ENCODE measurements around the gene FBXW5. TPM values are rescaled to one million over a fixed set of nuclear protein-coding genes. Genes with fewer than 3 reads are reported as not detected.

Gene FBXW5
- total and polyA plus RNA-seq, 9 of the 15 experiments (the other 6 are each of a cell fraction or from before 2014, with no cell fraction given) = 0.21 to 128 (median 37.0) TPM

DNA sequence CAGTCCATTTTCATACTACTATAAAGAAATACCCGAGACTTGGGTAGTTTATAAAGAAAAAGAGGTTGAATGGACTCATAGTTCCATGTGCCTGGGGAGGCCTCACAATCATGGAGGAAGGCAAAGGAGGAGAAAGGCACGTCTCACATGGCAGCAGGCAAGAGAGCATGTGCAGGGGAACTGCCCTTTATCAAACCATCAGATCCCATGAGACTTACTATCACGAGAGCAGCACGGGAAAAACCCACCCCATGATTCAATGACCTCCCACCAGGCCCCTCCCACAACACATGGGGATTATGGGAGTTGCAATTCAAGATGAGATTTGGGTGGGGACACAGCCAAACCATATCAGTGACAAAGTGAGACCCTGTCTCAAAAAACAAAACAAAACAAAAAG lies 38.3 kb downstream of the FBXW5 start:
- 57% methylated on average over 4 of the region's 4 CpGs for WGBS (ENCODE audit: insufficient coverage, low coverage, missing lambda C conversion rate)
- no peaks in the 10 kb centered on the region; the same call in 1 of the 3 replicates for H3K79me2 ChIP-seq (ENCODE audit: control insufficient read depth, insufficient read depth, low read length)
- no peak overlapping the region for H3K4me3 ChIP-seq
- H3K27me3 ChIP-seq (ENCODE audit: control insufficient read depth in 2 of 2, insufficient read depth in 2 of 2, low read length in 2 of 2) = no peaks in the 10 kb centered on the region
- in situ Hi-C loops (cut with MboI) = no loop called here
- ATAC-seq = no peak; the same call in 2 of the 3 replicates
- peaks cover 0 to 17% of the 10 kb centered on the region in 2 experiments; a peak in 1 of 5 replicates for H3K4me1 ChIP-seq (replicated peaks in 1 of 2; ENCODE audit: control insufficient read depth in 2 of 2, insufficient read depth in 2 of 2, low read length in 2 of 2)
- H3K27ac ChIP-seq (ENCODE audit: extremely low read depth, low read depth, low read length) = no peak overlapping the region
- no peaks in the 10 kb centered on the region for H3K9me3 ChIP-seq (replicated peaks; ENCODE audit: control insufficient read depth, insufficient read depth, low read depth, low read length)
- ChIA-PET POLR2A (interaction anchor here (0.6 kb wide), 1 partner anchor 55 kb away, joined by 3 read pairs; no protein-coding TSS in a partner anchor), CTCF (ENCODE audit: low intra/inter-chr PET ratio) (no interaction called here)
- no peak overlapping the region for H2AFZ ChIP-seq (ENCODE audit: low read depth, low read length)
- no peak overlapping the region for H3K4me2 ChIP-seq (ENCODE audit: insufficient read depth, low read length)
- intact Hi-C loops (cut with micrococcal nuclease) = no loop called here
- no peak for TF ChIP-seq FOXJ3 (CRISPR knock-in tag; IDR thresholded peaks at IDR 0.05)
- TF ChIP-seq, protein P1, sequence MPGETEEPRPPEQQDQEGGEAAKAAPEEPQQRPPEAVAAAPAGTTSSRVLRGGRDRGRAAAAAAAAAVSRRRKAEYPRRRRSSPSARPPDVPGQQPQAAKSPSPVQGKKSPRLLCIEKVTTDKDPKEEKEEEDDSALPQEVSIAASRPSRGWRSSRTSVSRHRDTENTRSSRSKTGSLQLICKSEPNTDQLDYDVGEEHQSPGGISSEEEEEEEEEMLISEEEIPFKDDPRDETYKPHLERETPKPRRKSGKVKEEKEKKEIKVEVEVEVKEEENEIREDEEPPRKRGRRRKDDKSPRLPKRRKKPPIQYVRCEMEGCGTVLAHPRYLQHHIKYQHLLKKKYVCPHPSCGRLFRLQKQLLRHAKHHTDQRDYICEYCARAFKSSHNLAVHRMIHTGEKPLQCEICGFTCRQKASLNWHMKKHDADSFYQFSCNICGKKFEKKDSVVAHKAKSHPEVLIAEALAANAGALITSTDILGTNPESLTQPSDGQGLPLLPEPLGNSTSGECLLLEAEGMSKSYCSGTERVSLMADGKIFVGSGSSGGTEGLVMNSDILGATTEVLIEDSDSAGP (CRISPR knock-in tag; IDR thresholded peaks at IDR 0.05) = no peak
- no peak for TF ChIP-seq RBFOX2 (IDR thresholded peaks at IDR 0.05; ENCODE audit: low read depth, low read length)
- TF ChIP-seq NRF1 (conservative IDR thresholded peaks at IDR 0.05 in 1 of 2, IDR thresholded peaks at IDR 0.05 in 1 of 2) = peak; percentile 43 to 58; a peak in 3 of 4 replicates
- TF ChIP-seq CHD2 (IDR thresholded peaks at IDR 0.05; ENCODE audit: low read depth, low read length) = peak; percentile 34; the same call in 1 of the 2 replicates
- TF ChIP-seq, protein P2, sequence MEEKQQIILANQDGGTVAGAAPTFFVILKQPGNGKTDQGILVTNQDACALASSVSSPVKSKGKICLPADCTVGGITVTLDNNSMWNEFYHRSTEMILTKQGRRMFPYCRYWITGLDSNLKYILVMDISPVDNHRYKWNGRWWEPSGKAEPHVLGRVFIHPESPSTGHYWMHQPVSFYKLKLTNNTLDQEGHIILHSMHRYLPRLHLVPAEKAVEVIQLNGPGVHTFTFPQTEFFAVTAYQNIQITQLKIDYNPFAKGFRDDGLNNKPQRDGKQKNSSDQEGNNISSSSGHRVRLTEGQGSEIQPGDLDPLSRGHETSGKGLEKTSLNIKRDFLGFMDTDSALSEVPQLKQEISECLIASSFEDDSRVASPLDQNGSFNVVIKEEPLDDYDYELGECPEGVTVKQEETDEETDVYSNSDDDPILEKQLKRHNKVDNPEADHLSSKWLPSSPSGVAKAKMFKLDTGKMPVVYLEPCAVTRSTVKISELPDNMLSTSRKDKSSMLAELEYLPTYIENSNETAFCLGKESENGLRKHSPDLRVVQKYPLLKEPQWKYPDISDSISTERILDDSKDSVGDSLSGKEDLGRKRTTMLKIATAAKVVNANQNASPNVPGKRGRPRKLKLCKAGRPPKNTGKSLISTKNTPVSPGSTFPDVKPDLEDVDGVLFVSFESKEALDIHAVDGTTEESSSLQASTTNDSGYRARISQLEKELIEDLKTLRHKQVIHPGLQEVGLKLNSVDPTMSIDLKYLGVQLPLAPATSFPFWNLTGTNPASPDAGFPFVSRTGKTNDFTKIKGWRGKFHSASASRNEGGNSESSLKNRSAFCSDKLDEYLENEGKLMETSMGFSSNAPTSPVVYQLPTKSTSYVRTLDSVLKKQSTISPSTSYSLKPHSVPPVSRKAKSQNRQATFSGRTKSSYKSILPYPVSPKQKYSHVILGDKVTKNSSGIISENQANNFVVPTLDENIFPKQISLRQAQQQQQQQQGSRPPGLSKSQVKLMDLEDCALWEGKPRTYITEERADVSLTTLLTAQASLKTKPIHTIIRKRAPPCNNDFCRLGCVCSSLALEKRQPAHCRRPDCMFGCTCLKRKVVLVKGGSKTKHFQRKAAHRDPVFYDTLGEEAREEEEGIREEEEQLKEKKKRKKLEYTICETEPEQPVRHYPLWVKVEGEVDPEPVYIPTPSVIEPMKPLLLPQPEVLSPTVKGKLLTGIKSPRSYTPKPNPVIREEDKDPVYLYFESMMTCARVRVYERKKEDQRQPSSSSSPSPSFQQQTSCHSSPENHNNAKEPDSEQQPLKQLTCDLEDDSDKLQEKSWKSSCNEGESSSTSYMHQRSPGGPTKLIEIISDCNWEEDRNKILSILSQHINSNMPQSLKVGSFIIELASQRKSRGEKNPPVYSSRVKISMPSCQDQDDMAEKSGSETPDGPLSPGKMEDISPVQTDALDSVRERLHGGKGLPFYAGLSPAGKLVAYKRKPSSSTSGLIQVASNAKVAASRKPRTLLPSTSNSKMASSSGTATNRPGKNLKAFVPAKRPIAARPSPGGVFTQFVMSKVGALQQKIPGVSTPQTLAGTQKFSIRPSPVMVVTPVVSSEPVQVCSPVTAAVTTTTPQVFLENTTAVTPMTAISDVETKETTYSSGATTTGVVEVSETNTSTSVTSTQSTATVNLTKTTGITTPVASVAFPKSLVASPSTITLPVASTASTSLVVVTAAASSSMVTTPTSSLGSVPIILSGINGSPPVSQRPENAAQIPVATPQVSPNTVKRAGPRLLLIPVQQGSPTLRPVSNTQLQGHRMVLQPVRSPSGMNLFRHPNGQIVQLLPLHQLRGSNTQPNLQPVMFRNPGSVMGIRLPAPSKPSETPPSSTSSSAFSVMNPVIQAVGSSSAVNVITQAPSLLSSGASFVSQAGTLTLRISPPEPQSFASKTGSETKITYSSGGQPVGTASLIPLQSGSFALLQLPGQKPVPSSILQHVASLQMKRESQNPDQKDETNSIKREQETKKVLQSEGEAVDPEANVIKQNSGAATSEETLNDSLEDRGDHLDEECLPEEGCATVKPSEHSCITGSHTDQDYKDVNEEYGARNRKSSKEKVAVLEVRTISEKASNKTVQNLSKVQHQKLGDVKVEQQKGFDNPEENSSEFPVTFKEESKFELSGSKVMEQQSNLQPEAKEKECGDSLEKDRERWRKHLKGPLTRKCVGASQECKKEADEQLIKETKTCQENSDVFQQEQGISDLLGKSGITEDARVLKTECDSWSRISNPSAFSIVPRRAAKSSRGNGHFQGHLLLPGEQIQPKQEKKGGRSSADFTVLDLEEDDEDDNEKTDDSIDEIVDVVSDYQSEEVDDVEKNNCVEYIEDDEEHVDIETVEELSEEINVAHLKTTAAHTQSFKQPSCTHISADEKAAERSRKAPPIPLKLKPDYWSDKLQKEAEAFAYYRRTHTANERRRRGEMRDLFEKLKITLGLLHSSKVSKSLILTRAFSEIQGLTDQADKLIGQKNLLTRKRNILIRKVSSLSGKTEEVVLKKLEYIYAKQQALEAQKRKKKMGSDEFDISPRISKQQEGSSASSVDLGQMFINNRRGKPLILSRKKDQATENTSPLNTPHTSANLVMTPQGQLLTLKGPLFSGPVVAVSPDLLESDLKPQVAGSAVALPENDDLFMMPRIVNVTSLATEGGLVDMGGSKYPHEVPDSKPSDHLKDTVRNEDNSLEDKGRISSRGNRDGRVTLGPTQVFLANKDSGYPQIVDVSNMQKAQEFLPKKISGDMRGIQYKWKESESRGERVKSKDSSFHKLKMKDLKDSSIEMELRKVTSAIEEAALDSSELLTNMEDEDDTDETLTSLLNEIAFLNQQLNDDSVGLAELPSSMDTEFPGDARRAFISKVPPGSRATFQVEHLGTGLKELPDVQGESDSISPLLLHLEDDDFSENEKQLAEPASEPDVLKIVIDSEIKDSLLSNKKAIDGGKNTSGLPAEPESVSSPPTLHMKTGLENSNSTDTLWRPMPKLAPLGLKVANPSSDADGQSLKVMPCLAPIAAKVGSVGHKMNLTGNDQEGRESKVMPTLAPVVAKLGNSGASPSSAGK (IDR thresholded peaks at IDR 0.05) = peak; percentile 49
- no peak for TF ChIP-seq FOXA3 (CRISPR knock-in tag; conservative IDR thresholded peaks at IDR 0.05 in 1 of 2, IDR thresholded peaks at IDR 0.05 in 1 of 2)
- peak; percentile 23 for FAIRE-seq
- DNase-seq (ENCODE audit: extremely low read depth in 1 of 4, low spot score in 3 of 4) = no peak
- no peaks in the 10 kb centered on the region for H4K20me1 ChIP-seq (replicated peaks; ENCODE audit: control insufficient read depth, insufficient read depth, low read length)
- H3K9ac ChIP-seq (ENCODE audit: insufficient read depth in 1 of 2, low read depth in 2 of 2, low read length in 2 of 2) = no peak overlapping the region
- H3K36me3 ChIP-seq (ENCODE audit: control insufficient read depth, insufficient read depth, low read length) = peaks cover 85% of the 10 kb centered on the region
- BruUV-seq (replicated peaks) = no TSS peak
- no peaks in the 10 kb centered on the region for H3K9me1 ChIP-seq (ENCODE audit: control insufficient read depth, insufficient read depth, low read length)

Measured in K562 (cell line).